Heart left ventricle (tissue), 13 donors: Measurements from ENCODE around the gene SCLY.

Source experiments
- POLR2A ChIP-seq, 2 donors: fragments of 450-650 bp; IDR thresholded peaks; one replicate each; pipeline ENCODE4 v1.6.1; 2017; ENCODE audit warnings: antibody characterized with exemption in 2 of 2, mild to moderate bottlenecking in 2 of 2, moderate library complexity in 2 of 2
- TF ChIP-seq, protein P1 (sequence below), 12 donors: fragments of 200-600 bp; sonication (generic) in 4 of 12; IDR thresholded peaks; one replicate each; pipeline versions ENCODE4 v1.5.0 to v1.8.0; 2018 to 2022; ENCODE audit warnings: antibody characterized with exemption in 12 of 12, mild to moderate bottlenecking in 5 of 12
- donor health status: ischemic (EF 13 %, LVEDD 7.1; RV severe dilation, severe dysfunction).
- donor health status: DM: no; HTN: yes; CAD: no.
- donor health status: DM: no; HTN: no; CAD: no.
- donor health status: ischemic (EF 25% LVEDD 6.9; RV normal size, moderate dysfunction).
- donor health status: ischemic (EF 25% LVEDD 5.7; RV mildly dilated, moderate dysfunction).
- donor health status: ischemic (EF 35%, LVEDD 5.7; RV mildly dilated, moderate dysfunction).
- donor health status: nonischemic (EF 11% LVEDD 7.7; RV severe dilation, severe dysfunction).
- donor health status: DM: yes; HTN: yes; CAD: no.
- donor health status: PGD.
- donor health status: ischemic (EF 29% LVEDD 5.4; RV normal size, mild dysfunction).
- donor health status: nonischemic (EF 23%, LVEDD 6.1; RV moderate dilation, normal function).

- TF ChIP-seq, protein P1, sequence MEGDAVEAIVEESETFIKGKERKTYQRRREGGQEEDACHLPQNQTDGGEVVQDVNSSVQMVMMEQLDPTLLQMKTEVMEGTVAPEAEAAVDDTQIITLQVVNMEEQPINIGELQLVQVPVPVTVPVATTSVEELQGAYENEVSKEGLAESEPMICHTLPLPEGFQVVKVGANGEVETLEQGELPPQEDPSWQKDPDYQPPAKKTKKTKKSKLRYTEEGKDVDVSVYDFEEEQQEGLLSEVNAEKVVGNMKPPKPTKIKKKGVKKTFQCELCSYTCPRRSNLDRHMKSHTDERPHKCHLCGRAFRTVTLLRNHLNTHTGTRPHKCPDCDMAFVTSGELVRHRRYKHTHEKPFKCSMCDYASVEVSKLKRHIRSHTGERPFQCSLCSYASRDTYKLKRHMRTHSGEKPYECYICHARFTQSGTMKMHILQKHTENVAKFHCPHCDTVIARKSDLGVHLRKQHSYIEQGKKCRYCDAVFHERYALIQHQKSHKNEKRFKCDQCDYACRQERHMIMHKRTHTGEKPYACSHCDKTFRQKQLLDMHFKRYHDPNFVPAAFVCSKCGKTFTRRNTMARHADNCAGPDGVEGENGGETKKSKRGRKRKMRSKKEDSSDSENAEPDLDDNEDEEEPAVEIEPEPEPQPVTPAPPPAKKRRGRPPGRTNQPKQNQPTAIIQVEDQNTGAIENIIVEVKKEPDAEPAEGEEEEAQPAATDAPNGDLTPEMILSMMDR (IDR thresholded peaks at IDR 0.05): no peak
- TF ChIP-seq POLR2A (IDR thresholded peaks at IDR 0.05): no peak
Measured at GRCh38 chr2:238140040-238140439, 79.2 kb downstream of the SCLY start.
